Pulmonary artery endothelial cell (primary cell): ENCODE data around the gene NEU4. TPM values are rescaled to one million over a fixed set of nuclear protein-coding genes. Genes with fewer than 3 reads are reported as not detected.

Source experiments
- DNase-seq: peaks from one replicate; pipeline ENCODE4 v3.0.0-alpha.2; 2011; ENCODE audit warnings: low read depth, low spot score
- total RNA-seq: library from RNA; depleted of rRNA; stranded (reverse); fragments of >200 nt; gene quantifications from 2 replicates; pipeline ENCODE4 v1.2.3, GENCODE V29; 2014

NEU4 gene
- total RNA-seq, 1 donor from 2014 or later, result not detected

GRCh38 chr2:241851325-241852115 lies 42.5 kb downstream of the NEU4 start:
- no peak for DNase-seq

- DNase-seq, result no peak
Measured at GRCh38 chr2:241852116-241852980, 43.4 kb downstream of the NEU4 start.

DNA sequence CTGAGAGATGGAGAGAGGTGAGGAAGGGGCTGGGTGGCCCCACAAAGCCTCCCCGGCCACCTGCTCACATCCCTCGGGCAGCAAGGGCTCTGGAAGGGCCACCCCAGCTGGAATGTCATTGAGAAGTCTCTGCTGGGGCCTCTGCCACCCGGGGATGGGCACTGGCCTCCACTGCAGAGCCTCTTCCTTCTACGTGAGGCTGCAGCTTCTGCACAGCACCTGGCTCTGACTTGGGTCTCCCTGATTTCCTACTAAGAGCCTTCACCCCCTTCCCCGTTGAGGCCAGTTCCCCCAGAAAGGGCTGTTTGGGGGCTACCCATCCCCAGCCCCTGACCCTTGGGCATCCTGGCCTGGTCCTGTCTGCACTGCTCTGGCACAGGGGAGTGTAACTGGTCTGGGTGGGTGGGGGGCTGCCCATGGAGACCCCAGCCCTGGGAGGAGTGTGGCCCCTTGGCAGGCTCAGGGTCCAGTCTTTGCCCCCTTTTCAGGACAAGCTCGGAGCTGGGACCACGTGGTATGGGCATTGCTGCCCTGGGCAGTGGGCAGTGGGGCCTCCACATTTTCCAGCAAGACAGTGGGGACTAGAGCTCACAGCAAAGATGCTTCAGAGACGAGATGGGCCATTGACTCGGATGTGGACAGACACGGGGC lies 44.1 kb downstream of the NEU4 start:
- no peak for DNase-seq

DNA sequence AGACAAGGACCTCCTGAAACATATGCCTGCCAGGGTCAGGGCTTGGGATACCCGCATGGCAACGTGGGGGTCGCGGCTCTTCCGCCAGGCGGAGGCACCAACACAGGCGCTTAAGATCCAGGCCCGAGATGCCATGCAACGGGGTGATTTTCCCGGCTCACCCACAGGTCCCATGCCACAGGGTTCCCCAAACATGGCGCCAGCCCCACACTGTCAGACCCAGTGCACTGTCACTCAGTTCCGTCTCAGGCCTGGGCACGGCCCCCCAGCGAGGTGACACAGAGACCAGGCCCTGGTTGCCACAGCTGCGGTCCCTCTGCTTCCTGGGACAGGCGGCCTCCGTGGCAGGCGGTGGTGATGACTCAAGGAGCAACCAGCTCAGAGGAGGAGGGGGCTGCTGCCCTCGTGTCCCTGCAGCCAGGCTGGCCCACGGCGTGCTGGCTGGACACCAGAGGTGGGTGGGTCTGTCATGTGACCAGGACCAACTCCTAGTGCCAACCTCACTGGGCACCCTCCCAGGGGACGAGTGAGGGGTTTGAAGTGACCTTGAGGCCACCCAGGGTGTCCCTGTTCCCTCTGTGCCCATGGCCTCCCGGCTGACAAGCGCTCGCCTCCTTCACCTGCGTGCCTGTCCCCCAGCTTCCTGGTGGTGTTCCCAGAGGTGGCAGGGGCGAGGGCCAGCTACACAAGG lies 44.8 kb downstream of the NEU4 start:
- no peak for DNase-seq

DNA sequence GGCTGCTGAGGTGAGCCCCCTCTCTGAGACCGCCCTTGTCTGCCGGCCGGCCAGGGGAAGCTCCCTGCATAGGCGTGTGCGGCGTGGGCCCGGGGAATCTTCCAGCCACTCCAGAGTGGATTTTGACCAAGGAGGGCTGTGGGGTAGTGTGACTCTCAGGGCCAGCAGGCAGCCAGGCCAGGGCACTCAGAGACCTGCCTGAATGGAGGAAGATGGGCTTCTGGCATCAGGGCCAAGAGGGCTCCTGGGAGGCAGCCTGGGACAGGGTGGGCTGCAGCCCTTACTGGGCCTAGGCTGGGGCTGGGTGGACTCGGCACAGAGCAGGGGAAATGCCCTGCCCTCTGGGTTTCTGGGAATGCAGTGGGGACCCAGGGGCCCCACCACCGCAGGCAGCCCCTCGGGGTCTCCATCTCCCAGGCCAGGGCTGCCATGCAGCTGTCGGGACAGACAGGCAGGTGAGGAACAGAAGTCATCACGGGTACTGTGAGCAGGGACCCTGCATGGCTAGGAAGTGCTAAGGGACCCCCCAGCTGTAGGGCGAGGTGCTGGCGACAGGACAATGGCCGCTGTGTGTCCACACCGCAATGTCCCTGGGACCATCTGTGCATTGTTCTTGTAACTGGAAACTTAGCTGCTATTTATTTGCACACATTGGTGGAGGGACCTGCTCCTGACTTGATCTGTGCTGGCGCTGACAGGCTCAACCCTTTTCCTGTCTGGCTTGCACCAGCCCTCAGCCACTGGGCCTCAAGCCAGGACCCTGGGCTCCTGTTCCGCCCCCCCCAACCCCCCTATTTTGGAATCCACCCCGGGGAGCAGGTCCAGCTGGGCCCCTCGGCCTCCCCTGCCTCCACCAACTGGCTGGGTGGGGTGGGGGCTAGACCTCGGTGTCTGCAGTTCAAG lies 45.6 kb downstream of the NEU4 start:
- DNase-seq, result no peak

- no peak for DNase-seq
Measured at GRCh38 chr2:241855245-241855887, 46.4 kb downstream of the NEU4 start.

- no peak for DNase-seq
Measured at GRCh38 chr2:241855888-241856422, 47.0 kb downstream of the NEU4 start.

DNA sequence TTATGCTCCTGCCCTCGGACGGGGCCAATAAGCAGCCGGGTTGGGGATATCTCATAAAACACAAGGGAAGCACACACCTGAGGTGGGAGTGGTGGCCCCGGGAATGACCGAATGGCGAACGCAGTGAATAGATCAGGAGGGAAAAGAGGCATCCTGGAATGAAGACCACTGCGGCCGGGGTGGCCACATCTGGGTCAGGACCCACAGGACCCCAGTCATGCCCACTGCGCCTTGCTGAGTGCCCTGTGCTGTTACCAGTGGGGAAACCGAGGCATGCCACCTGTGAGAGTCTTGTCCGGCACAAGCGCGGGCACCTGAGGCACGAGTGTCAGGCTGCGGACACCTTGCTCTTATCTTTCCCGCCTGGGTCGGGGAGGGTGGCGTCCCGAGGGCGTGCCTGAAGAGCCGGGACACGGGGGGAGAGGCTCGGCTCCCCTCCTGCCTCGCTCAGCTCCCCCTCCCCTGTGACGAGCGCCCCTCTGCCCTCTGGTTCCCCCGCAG lies 48.1 kb downstream of the NEU4 start:
- DNase-seq, result no peak

DNA sequence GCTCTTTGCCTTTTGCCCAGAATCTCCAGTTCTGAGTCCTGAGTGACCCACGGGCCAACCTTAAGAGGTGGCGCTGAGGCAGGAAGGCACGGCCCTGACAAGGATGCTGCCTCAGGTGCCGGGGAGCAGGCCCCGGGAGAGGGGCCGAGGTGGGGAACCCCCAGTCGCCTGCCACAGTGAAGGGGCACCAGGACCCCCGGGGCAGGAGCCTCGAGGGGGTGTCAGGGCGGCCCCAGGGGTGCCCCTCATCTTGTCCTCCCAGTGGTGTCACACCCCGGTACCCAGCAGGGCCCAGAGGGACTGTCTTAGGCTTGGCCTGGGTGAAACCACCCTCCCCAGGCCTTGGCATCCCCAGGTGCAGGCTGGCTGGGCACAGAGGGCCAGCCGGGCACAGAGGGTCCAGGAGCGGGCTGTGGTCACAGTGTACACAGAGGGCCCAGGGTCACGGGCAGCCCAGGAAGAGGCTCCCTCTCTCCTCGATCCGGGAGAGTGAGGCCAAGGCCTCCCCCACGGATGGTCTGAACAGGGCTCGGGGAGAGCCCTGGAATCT lies 48.7 kb downstream of the NEU4 start:
- DNase-seq, result no peak

DNA sequence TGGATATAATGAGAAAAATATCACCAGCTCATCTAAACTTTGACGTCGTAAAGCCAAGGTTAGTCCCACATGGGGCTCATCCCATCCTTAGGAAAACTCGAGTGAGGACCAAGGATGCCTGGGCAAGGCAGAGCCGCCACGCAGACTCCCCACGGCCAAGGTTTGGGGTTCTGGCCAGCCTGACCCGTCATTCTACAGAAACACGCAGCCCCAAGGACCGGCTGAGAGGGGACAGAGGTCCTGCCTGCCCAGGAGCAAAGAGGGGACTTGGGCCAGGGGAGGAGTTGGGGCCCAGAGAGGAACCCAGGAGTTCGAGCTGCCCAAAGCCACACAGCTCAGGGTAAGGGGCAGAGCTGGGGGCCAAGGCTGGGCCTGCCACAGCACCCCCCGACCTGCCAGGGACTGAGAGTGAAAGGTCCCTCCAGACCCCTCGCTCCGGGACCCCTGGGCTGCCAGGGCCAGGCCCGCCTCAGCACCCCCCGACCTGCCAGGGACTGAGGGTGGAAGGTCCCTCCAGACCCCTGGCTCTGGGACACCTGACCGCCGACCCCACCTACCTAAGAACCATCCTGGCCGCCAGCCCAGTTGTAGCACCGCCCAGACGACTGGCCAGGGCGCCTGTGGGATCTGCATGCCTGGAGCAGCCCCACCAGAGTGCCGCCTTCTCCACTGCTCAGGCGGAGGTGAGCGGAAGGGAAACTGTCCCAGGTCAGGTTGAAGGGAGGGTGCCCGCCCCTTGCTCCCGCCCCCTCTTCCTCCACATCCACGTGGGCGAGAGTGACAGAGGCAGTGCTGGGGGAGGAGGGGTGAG lies 49.4 kb downstream of the NEU4 start, which contains the start of gene PDCD1:
PDCD1 (minus strand) TSS at position 689 of the 811 bp plus-strand sequence; CDS start at position 633, 56 bp downstream.
- DNase-seq, result no peak

DNA sequence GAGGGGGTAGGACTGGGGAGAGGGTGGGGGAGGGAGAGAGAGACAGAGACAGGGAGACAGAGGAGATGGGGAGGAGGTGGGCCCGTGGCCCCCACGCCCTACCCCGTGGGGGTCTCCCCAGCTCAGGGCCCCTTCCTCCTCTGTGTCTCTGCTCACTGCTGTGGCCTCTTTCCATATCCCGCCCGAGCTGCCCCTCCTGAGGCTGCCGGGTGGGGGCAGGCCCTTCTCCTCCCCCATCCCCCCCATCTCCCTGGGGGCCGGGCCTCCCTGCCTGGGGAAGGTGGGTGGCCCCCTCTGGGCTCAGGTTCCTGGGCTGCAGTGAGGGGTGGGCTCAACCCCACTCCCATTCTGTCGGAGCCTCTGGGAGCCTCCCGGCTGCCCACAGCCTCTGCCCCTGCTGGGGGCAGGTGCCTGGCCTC lies 50.0 kb downstream of the NEU4 start:
- no peak for DNase-seq

GRCh38 chr2:241859436-241860183 lies 50.6 kb downstream of the NEU4 start:
- DNase-seq, result no peak

GRCh38 chr2:241860184-241861078 lies 51.4 kb downstream of the NEU4 start:
- DNase-seq, result no peak

GRCh38 chr2:241861264-241861663 lies 52.3 kb downstream of the NEU4 start:
- no peak for DNase-seq

DNA sequence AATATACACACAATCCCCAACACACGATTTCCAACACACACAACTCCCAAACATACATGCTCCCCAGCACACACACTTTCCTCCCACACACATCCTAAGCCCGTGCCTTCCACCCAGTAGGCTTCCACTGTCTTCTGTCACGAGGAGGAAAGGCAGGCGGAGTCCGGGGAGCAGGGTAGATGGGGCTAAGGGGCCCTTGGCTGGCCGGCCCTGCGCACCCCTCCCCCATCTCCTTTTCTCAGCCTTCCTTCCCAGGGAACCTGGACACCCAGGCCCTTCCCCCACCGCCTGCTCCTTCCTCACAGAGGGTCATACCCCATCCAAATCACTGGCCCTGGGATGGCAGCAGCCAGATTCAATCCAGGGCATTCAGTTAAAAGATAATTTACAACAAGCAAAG lies 53.1 kb downstream of the NEU4 start:
- no peak for DNase-seq

- DNase-seq, result no peak
Measured at GRCh38 chr2:241862775-241863535, 54.0 kb downstream of the NEU4 start.
